ENCODE results near the gene TRUB2. TPM values are rescaled to one million over a fixed set of nuclear protein-coding genes. Genes with fewer than 3 reads are reported as not detected.

Gene TRUB2
- total RNA-seq (35.4 and 39.3 TPM in 2 replicates), polyA plus RNA-seq (17.6 and 21.1 TPM in 2 replicates), polyA minus RNA-seq (33.8 and 41.7 TPM in 2 replicates), Bru-seq, nascent RNA (percentile 54 among the genes with signal in this experiment), BruChase-seq, experiment 1, labeled RNA remaining after a 6-hour chase (percentile 64 among the genes with signal in this experiment), BruChase-seq, experiment 2, labeled RNA remaining after a 2-hour chase (percentile 58 among the genes with signal in this experiment)
- 21.2 and 21.4 TPM in 2 replicates for polyA plus RNA-seq (2011; cell fraction: cytosol; rRNA removed)
- polyA plus RNA-seq (2011; cell fraction: nucleus; rRNA removed), result 13.1 and 17.2 TPM in 2 replicates
- polyA plus RNA-seq (2012), result 39.7 and 44.6 TPM in 2 replicates
- 49.6 TPM for polyA minus RNA-seq (2011; cell fraction: cytosol; rRNA and poly(A)+ RNA removed)
- polyA minus RNA-seq (2011; cell fraction: nucleus; rRNA and poly(A)+ RNA removed), result 5.5 and 5.8 TPM in 2 replicates
- long read RNA-seq, full-length matches to known transcripts, result 145 of 155 reads
- long read RNA-seq, partial matches to known transcripts, result 6 of 155 reads
- long read RNA-seq, other reads (novel, unspliced or antisense), result 4 of 155 reads

DNA sequence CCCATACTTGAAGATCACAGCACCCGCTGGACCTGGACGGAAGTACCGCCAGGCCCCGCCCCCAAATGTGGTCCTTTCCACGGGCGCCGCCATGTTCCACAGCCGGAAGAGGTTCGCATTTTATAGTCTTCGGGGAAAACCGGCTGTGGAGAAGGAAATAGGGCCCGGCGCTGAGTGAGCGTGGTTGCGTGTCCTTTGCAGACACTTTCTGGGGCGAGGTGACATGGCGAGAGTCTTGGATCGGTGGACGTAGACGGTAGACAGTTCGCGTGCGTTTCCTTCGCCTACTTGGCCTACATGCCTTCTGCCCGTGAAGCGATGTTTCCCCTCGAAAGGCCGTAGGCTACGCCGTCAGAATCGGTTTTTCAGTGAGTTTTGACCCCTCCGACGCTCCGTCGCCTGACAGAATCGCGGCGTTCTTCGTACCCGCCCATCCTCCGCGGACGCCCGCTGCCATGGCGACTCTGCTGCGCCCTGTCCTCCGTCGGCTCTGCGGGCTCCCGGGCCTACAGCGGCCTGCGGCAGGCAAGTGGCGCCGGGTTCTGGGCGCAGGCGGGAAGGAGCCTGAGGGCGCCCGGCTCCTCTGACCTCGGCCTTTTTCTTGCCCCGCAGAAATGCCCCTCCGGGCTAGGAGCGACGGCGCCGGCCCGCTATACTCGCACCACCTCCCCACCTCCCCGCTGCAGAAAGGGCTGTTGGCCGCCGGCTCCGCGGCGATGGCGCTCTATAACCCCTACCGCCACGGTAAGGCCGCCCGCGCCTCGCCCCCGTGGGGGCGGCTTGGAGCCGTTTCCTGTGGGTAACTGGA is at the start of gene TRUB2, which contains the start of gene COQ4:
TSS of gene TRUB2 (minus strand) at position 44 of the 808 bp plus-strand sequence. CDS start at position 5, 39 bp downstream.
TSS of gene COQ4 (plus strand) at position 436 of the 808 bp plus-strand sequence. CDS start at position 456, 20 bp downstream.
- Histone ChIP-seq H3K27me3 (ENCODE audit: control insufficient read depth in 2 of 2, insufficient read depth in 2 of 2, low read length in 2 of 2) (no peaks in the 10 kb centered on the region), H3K79me2 (ENCODE audit: control insufficient read depth, insufficient read depth, low read length) (peaks cover 25% of the 10 kb centered on the region), H2AFZ (ENCODE audit: low read depth, low read length) (peak within 1 kb of the TSS; percentile 82), H3K36me3 (ENCODE audit: control insufficient read depth in 2 of 2, extremely low read depth in 1 of 2, insufficient read depth in 2 of 2, low read length in 2 of 2) (peaks cover 3 to 11% of the 10 kb centered on the region in 2 experiments), H4K20me1 (replicated peaks; ENCODE audit: control insufficient read depth, extremely low read depth, insufficient read depth, low read length) (no peaks in the 10 kb centered on the region), H3K9ac (replicated peaks; ENCODE audit: extremely low read depth, insufficient read depth, low read length) (peak within 1 kb of the TSS; percentile 79), H3K9me1 (replicated peaks; ENCODE audit: control insufficient read depth, extremely low read depth, insufficient read depth, low read length) (no peaks in the 10 kb centered on the region), H3K4me1 (ENCODE audit: control insufficient read depth, extremely low read depth, insufficient read depth, low read length) (peaks cover 12% of the 10 kb centered on the region), H3K9me3 (replicated peaks; ENCODE audit: control insufficient read depth, insufficient read depth, low read length) (no peaks in the 10 kb centered on the region), H3K4me2 (ENCODE audit: insufficient read depth, low read length) (peak within 1 kb of the TSS; percentile 90), H3K27ac (ENCODE audit: insufficient read depth, low read depth, low read length) (peak within 1 kb of the TSS; percentile 56), H3K4me3 (replicated peaks in 1 of 3; ENCODE audit: insufficient read depth in 1 of 3, low read depth in 1 of 3, low read length in 3 of 3) (peak within 1 kb of the TSS; percentile 83 to 92 (median 83))
- DNase-seq (ENCODE audit: low read depth, low spot score) (peak; percentile 95), FAIRE-seq (peak; percentile 96)
- BruUV-seq (replicated peaks), result TSS peak; percentile 54
- dilution Hi-C loops (cut with MboI; ENCODE audit: extremely low pct_ligation_motif_present, low sequenced_read_pairs), result no loop called here
- CTCF ChIA-PET, result no interaction called here
- POLR2A ChIA-PET, result no interaction called here
- peak; percentile 9 for TF ChIP-seq FOS (IDR thresholded peaks at IDR 0.05; ENCODE audit: borderline replicate concordance, insufficient read depth, low read length)
- TF ChIP-seq, protein P1, sequence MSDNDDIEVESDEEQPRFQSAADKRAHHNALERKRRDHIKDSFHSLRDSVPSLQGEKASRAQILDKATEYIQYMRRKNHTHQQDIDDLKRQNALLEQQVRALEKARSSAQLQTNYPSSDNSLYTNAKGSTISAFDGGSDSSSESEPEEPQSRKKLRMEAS (IDR thresholded peaks at IDR 0.05; ENCODE audit: insufficient read depth, insufficient read length), result peak; percentile 82
- no peak for TF ChIP-seq EZH2 (IDR thresholded peaks at IDR 0.05; ENCODE audit: borderline replicate concordance, low read depth, low read length, severe bottlenecking)
- TF ChIP-seq JUN (IDR thresholded peaks at IDR 0.05; ENCODE audit: borderline replicate concordance, insufficient read depth, insufficient read length, low read depth), result no peak
- peak; percentile 55 for TF ChIP-seq MYC (IDR thresholded peaks at IDR 0.05; ENCODE audit: low read depth, low read length)
- peak; percentile 72 for TF ChIP-seq POLR2A (IDR thresholded peaks at IDR 0.05; ENCODE audit: low read depth, low read length)
- peak; percentile 81 for TF ChIP-seq POLR2AphosphoS5 (IDR thresholded peaks at IDR 0.05; ENCODE audit: insufficient read depth, low read depth, low read length)
- intact Hi-C loops (cut with micrococcal nuclease), result loop anchor here (1.0 to 2.0 kb wide), 6 partner anchors 15 to 48 kb away; partner anchors contain the start of genes SLC27A4 and URM1

Data from endothelial cell of umbilical vein (primary cell).